Testis (tissue), 2 donors: ENCODE data around the gene IL10.

Experiments used
- CTCF ChIP-seq, 3 experiments: fragments of 450-650 bp in 2 of 3; fragments of 200-600 bp in 1 of 3; sonication (generic) in 1 of 3; IDR thresholded peaks; one replicate each; pipeline ENCODE4 v1.5.1; 2016 to 2019; ENCODE audit warnings: antibody characterized with exemption in 3 of 3, mild to moderate bottlenecking in 2 of 3, moderate library complexity in 1 of 3
- POLR2A ChIP-seq: fragments of 450-650 bp; IDR thresholded peaks from one replicate; pipeline ENCODE4 v1.6.1; 2017; ENCODE audit warnings: antibody characterized with exemption, mild to moderate bottlenecking, moderate library complexity

- TF ChIP-seq CTCF (IDR thresholded peaks at IDR 0.05) = no peak
- TF ChIP-seq POLR2A = no peak
These were observed 39.3 kb downstream of the IL10 start for GRCh38 chr1:206732992-206733391.
